ENCODE measurements around the gene ZNF367.

ZNF367 gene

DNA sequence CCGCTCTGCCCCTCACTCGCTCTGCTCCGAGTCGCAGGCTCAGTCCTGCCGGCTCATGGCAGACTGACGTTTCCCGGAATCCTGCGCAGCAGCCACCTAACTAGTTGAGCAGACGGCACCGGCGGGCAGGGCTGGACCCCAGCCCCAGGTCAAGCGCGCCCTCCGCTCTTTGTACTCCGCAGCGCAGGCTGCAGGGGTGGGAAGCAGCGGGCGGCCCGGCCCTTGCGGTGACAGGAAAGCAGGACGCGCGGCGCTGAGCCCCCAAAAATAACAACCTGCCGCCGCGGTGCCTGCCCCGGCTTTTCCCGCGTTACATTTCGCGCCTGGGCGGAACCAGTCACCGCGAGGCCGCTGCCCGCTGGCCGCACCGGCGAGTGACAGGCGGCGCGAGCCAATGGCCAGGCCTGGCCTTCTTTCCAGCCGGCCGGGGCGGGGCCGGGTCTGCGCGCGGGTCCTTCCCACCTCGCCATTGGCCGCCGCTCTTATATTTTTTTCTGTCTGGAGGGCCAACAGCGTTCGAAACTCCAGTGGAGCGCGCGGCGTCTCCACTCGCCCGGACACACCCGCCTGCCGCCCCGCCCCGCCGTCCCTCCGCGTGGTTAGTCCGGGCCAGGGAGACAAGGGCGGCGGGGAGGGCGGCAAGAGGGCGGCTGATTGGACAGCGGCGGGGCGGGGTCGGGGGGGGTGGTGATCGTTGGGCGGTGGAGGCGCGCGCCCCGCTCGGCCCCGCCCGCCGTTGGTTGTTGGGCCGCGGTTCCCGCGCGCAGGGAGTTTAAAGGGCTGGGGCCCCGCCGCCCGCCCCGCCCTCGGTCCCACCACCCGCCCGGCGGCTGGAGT lies at the start of gene ZNF367:
Gene ZNF367 (minus strand): TSS at position 288 of the 837 bp plus-strand sequence. CDS start 338 bp downstream, outside the sequence.
- Histone ChIP-seq H3F3A (ENCODE audit: low read depth) (peaks cover 18% of the 10 kb centered on the region), H3K9ac (ENCODE audit: low read depth, low read length, poor library complexity, severe bottlenecking) (peak within 1 kb of the TSS; percentile 96), H3K4me2 (ENCODE audit: low read depth, low read length, poor library complexity, severe bottlenecking) (peak within 1 kb of the TSS; percentile 93), H2AFZ (ENCODE audit: low read length) (peak within 1 kb of the TSS; percentile 96), H3K4me1 (ENCODE audit: insufficient read depth, low read length, poor library complexity, severe bottlenecking) (peaks cover 49% of the 10 kb centered on the region), H3K9me3 (ENCODE audit: insufficient read depth, low read depth, low read length) (no peaks in the 10 kb centered on the region), H3K36me3 (ENCODE audit: insufficient read depth, low read length) (no peaks in the 10 kb centered on the region), H4K20me1 (ENCODE audit: insufficient read depth, low read length, poor library complexity, severe bottlenecking) (peaks cover 35% of the 10 kb centered on the region), H3K27me3 (ENCODE audit: insufficient read depth, low read length, poor library complexity, severe bottlenecking) (peaks cover 4% of the 10 kb centered on the region), H3K9me2 (replicated peaks; ENCODE audit: low read depth, low read length) (no peaks in the 10 kb centered on the region), H3K79me2 (ENCODE audit: insufficient read depth, low read length) (peaks cover 40% of the 10 kb centered on the region), H3K4me3 (ENCODE audit: low read length, poor library complexity, severe bottlenecking) (peak within 1 kb of the TSS; percentile 98)
- TF ChIP-seq, protein P1, sequence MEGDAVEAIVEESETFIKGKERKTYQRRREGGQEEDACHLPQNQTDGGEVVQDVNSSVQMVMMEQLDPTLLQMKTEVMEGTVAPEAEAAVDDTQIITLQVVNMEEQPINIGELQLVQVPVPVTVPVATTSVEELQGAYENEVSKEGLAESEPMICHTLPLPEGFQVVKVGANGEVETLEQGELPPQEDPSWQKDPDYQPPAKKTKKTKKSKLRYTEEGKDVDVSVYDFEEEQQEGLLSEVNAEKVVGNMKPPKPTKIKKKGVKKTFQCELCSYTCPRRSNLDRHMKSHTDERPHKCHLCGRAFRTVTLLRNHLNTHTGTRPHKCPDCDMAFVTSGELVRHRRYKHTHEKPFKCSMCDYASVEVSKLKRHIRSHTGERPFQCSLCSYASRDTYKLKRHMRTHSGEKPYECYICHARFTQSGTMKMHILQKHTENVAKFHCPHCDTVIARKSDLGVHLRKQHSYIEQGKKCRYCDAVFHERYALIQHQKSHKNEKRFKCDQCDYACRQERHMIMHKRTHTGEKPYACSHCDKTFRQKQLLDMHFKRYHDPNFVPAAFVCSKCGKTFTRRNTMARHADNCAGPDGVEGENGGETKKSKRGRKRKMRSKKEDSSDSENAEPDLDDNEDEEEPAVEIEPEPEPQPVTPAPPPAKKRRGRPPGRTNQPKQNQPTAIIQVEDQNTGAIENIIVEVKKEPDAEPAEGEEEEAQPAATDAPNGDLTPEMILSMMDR (conservative IDR thresholded peaks at IDR 0.05; ENCODE audit: low read length): no peak
- no peak for TF ChIP-seq EZH2phosphoT487 (IDR thresholded peaks at IDR 0.05; ENCODE audit: borderline replicate concordance)

DNA sequence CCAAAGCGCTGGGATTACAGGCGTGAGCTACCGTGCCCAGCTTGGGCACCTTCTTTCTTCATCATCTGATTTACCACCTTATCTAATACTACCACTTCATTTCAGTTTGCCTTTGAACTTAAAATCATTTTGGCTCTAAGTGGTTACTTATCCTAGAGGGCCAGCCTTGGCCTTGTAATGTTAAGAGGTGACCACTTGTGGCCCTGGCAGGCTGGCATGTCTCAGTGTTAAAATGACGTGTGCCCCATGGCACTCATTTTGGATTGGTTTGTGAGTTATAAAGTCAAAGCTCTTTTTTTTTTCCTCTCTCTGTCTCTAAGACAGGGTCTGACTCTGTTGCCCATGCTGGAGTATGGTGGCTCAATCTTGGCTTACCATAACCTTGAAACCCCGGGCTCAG lies 49.6 kb upstream of the ZNF367 start:
- no peaks in the 10 kb centered on the region for H3K27me3 ChIP-seq (ENCODE audit: insufficient read depth, low read length, poor library complexity, severe bottlenecking)
- no peaks in the 10 kb centered on the region for H3K4me1 ChIP-seq (ENCODE audit: insufficient read depth, low read length, poor library complexity, severe bottlenecking)
- no peak overlapping the region for H2AFZ ChIP-seq (ENCODE audit: low read length)
- H4K20me1 ChIP-seq (ENCODE audit: insufficient read depth, low read length, poor library complexity, severe bottlenecking): no peaks in the 10 kb centered on the region
- H3K4me2 ChIP-seq (ENCODE audit: low read depth, low read length, poor library complexity, severe bottlenecking): no peak overlapping the region
- no peaks in the 10 kb centered on the region for H3F3A ChIP-seq (ENCODE audit: low read depth)
- no peak overlapping the region for H3K9ac ChIP-seq (ENCODE audit: low read depth, low read length, poor library complexity, severe bottlenecking)
- TF ChIP-seq, protein P1 (conservative IDR thresholded peaks at IDR 0.05; ENCODE audit: low read length): no peak
- TF ChIP-seq EZH2phosphoT487 (IDR thresholded peaks at IDR 0.05; ENCODE audit: borderline replicate concordance): no peak
- H3K9me3 ChIP-seq (ENCODE audit: insufficient read depth, low read depth, low read length): no peaks in the 10 kb centered on the region
- no peaks in the 10 kb centered on the region for H3K79me2 ChIP-seq (ENCODE audit: insufficient read depth, low read length)
- no peak overlapping the region for H3K4me3 ChIP-seq (ENCODE audit: low read length, poor library complexity, severe bottlenecking)
- no peaks in the 10 kb centered on the region for H3K36me3 ChIP-seq (ENCODE audit: insufficient read depth, low read length)
- H3K9me2 ChIP-seq (replicated peaks; ENCODE audit: low read depth, low read length): no peaks in the 10 kb centered on the region

DNA sequence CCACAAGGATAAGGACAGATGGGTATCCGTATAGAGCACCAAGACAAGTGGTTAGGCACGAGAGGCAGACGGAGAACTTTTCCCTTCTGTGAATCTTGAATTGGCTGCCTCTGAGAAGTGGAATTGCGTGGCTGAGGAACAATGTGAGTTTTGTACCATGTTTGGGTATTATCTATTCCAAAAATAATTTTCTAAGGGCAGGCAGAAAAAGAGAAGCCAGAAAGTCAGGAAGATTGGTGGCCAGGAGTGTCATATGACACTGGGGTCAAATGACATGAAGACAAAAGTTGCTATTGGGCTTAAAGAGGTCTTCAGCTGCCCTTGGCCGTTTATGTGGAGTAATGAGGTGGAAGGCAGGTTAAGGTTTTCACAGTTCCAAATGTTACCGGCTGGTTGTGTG lies 46.3 kb upstream of the ZNF367 start:
- H3K9me2 ChIP-seq (replicated peaks; ENCODE audit: low read depth, low read length): no peaks in the 10 kb centered on the region
- no peaks in the 10 kb centered on the region for H3F3A ChIP-seq (ENCODE audit: low read depth)
- no peak overlapping the region for H3K4me3 ChIP-seq (ENCODE audit: low read length, poor library complexity, severe bottlenecking)
- H3K9me3 ChIP-seq (ENCODE audit: insufficient read depth, low read depth, low read length): no peaks in the 10 kb centered on the region
- no peaks in the 10 kb centered on the region for H3K36me3 ChIP-seq (ENCODE audit: insufficient read depth, low read length)
- no peak overlapping the region for H3K9ac ChIP-seq (ENCODE audit: low read depth, low read length, poor library complexity, severe bottlenecking)
- H3K27me3 ChIP-seq (ENCODE audit: insufficient read depth, low read length, poor library complexity, severe bottlenecking): no peaks in the 10 kb centered on the region
- no peak for TF ChIP-seq EZH2phosphoT487 (IDR thresholded peaks at IDR 0.05; ENCODE audit: borderline replicate concordance)
- TF ChIP-seq, protein P1 (conservative IDR thresholded peaks at IDR 0.05; ENCODE audit: low read length): no peak
- no peaks in the 10 kb centered on the region for H3K4me1 ChIP-seq (ENCODE audit: insufficient read depth, low read length, poor library complexity, severe bottlenecking)
- H2AFZ ChIP-seq (ENCODE audit: low read length): no peak overlapping the region
- H3K4me2 ChIP-seq (ENCODE audit: low read depth, low read length, poor library complexity, severe bottlenecking): no peak overlapping the region
- no peaks in the 10 kb centered on the region for H4K20me1 ChIP-seq (ENCODE audit: insufficient read depth, low read length, poor library complexity, severe bottlenecking)
- no peaks in the 10 kb centered on the region for H3K79me2 ChIP-seq (ENCODE audit: insufficient read depth, low read length)
